ENCODE measurements around the gene KCNJ4. TPM values are rescaled to one million over a fixed set of nuclear protein-coding genes. Genes with fewer than 3 reads are reported as not detected.
A peak's percentile ranks its signal among the peaks of the same experiment; 100 is the strongest.
"Not testable (repeated sequence)": the region's sequence is repeated elsewhere in the genome, so short reads cannot be mapped to it uniquely, and the experiment has no call there.

The KCNJ4 gene
- total RNA-seq, 1 experiment from 2014 or later: 0.45 TPM

- no peak for DNase-seq (ENCODE audit: low read depth)
Observed at GRCh38 chr22:38471237-38471636, 16.2 kb upstream of the KCNJ4 start.

- not testable (repeated sequence) for DNase-seq (ENCODE audit: low read depth)
Observed at GRCh38 chr22:38470179-38470578, 15.2 kb upstream of the KCNJ4 start.

- no peak for DNase-seq (ENCODE audit: low read depth)
Observed at GRCh38 chr22:38469306-38469781, 14.3 kb upstream of the KCNJ4 start.

DNA sequence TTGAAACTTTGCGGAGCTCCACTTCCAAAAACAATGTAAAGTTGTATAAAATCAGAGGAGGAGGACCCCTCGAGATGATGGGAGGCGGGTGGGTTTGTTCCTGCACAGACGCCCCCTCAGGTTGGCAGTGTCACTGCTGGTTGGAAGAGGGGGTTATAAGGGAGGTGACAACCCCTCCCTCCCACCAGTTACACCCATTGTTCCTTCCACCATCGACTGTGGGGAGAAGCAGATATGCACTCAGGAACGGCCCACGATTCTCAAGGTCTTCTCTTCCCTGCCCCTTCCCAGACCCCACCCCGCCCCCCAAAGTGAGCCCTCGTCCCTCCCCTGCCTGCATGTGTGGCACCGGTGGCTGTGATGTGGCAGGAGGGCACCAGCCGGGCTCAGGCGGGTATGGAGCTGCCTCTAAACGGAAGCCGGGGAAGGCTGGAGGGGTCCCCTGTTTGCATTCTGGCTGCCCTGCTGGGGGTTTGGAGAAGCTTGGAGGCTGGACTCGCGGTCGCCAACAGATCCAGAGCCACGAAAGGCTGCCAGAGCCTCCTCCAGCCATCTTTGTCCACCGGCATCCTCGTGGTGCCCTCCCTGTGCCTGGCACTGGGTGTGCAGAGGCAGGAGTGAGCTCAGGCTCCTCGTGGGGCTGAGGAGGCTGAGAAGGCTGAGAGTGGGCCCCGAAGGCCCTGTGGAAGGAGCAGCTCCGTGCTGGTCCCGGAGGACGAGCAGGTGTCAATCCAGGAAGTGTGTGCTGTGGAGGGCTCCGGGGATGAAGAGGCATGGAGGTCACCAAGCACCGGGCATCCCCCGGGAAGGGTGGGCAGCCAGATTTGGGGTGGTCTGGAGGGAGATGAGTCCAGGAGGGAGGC, 13.7 kb upstream of the KCNJ4 start:
- DNase-seq (ENCODE audit: low read depth): no peak

DNA sequence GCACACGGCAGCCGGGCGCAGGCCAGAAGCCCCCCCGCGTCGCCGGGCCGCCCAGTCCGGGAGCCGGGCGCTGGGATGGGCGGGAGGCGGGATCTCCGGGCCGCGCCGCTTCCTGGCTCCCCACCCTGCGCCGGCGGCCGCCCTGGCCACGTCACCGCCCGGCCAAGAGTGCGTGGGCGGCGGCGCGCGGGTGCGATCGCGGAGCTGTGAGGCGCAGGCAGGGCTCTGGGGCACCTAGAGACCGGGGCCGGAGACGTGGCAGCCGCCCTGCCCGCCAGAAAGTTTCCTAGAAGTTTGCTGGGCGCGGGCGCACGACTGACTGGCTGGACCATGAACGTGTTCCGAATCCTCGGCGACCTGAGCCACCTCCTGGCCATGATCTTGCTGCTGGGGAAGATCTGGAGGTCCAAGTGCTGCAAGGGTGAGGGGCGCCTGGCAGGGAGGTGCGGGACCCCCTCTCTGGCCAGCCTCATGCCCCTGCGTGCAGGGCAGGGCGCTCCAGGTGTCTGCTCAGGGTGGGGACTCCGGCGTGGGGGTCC, 13.0 kb upstream of the KCNJ4 start, which contains the start of gene KDELR3:
KDELR3 (plus strand) TSS at position 193 of the 539 bp plus-strand sequence; CDS start at position 331, 138 bp downstream.
- DNase-seq (ENCODE audit: low read depth): peak; percentile 37

DNA sequence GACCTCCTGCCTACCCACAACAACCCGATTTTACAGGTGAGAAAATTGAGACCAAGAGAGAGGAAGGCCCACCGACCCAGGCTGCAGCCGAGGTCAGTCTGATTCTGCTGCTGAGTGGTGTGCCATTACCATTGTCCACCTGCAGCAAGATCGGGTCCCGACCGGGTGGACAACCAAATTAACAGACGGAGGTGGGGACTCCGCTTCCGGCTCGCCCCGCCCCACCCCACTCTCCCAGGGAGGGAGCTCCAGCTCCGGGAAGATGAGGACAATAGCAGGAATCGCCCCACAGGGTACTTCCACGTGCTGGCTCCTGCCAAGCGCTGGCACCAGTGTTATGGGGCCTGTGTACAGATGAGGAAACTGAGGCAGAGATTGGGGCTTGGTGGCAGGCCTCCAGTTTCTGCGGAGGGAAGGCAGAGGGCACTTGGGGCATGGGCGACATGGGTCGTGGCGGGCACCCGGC, 12.5 kb upstream of the KCNJ4 start:
- DNase-seq (ENCODE audit: low read depth): no peak

- no peak for DNase-seq (ENCODE audit: low read depth)
Observed at GRCh38 chr22:38465673-38466490, 10.9 kb upstream of the KCNJ4 start.

DNA sequence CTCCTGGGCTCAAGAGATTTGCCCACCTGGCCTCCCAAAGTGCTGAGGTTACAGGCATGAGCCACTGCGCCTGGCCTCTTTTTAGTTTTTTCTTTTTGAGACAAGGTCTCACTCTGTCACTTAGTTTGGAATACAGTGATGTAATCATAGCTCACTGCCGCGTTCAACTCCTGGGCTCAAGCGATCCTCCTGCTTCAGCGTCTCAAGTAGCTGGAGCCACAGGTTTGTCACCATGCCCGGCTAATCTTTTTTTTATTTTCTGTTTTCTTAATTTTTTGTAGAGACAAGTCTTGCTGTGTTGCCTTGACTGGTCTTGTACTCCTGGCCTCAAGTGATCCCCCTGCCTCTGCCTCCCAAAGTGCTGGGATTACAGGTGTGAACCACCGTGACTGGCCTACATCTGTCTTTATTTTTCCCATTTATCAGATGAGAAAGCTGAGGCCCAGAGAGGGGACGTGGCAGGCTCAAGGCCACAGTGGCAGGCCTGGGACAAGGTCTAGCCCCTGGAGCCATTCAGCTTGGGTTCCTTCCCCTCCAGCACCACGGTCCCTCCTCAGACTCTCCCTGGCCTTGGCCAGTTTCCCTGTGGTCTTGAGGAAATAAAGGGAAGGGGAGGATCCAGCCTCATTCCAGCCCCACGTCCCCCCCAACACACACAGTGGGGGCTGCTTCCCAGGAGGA, 10.1 kb upstream of the KCNJ4 start:
- DNase-seq (ENCODE audit: low read depth): no peak

GRCh38 chr22:38462960-38463784, 8.2 kb upstream of the KCNJ4 start:
- DNase-seq (ENCODE audit: low read depth): no peak

DNA sequence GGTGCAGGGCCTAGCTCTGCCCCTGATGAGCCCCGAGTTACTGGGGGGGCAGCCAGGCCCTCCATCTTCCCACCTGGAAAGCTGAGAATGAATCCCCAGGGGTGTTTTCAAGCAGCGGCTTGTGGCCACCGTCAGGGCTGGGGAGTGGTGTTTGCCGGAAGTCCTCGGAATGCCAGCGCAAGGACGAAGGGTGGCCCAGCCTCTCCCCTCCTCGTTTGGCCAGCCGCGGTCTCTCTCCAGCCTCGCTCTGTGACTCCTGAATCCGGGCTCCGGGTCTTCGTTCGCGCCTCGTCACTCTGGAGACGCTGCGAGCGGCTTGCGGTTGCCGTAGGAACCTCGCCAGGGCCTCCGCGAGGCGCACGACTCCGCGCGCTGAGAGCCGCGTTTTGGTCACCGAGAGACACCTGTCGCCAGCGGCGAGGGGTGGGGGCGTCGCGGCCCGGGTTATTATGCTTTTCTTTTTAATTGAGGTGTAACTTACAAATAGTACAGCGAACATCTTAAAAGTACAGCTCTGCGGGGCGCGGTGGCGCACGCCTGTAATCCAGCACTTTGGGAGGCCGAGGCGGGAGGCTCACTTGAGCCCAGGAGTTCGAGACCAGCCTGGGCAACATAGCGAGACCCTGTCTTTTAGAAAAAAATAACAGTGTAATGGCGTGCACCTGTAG, 6.5 kb upstream of the KCNJ4 start:
- peak; percentile 62 for DNase-seq (ENCODE audit: low read depth)

- DNase-seq (ENCODE audit: low read depth): no peak
Observed at GRCh38 chr22:38461057-38461413, 6.0 kb upstream of the KCNJ4 start.

DNA sequence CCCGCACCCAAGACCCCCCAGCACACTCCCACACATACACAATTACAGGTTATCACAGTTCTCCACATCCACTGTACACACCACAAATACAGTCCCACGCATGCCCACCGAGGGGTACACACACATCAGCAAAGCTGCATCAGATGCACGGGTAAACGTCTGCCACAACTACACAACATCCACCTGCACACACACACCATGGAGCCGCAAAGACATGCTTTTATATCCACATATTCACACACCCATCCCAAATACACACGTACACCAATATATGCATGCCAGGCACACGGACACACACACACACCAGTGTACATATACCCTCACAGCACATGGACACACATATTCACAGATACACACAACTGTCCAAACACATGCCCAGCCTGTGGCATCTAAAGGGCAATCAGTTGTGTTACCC, 5.4 kb upstream of the KCNJ4 start:
- DNase-seq (ENCODE audit: low read depth): no peak

DNA sequence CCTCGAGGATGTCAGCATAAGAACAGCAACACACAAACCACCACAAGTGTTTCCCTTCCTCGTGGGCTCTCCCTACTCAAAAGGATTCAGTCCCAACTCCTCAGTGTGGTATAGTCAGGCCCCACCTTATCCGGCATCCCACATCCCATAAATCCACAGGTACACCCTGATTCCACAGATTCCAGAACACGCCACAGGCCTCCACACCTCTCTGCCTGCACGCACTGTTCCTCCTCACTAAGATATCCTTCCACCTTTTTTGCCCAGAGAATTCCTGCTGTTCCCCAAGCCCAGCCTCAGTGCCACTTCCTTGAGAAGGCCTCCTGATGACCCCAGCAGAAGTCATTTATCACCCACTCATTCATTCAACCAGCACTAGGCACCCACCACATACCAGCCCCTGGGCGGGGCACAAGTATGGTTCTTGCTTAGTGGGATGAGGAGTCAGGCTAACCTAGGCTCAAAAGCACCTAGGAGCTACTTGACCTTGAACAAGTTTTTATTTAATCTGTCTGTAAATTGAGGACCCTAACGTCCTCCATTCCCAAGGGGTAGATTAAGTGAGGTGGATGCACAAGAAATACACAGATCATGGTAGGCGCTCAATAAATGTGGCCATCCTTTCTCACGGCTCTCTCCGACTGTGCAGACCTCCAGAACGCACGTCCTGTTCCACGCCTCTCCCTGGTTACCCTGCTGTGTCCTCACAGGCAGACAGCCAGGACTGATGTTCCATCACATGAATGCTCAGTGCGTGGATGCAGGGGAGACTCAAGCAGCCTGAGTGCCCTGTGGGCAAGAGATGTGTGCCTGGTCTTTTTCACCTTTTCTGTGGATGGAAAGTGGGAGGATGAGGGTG, 2.1 kb upstream of the KCNJ4 start:
- no peak for DNase-seq (ENCODE audit: low read depth)

- no peak for DNase-seq (ENCODE audit: low read depth)
Observed at GRCh38 chr22:38456272-38456835, 1.4 kb upstream of the KCNJ4 start.

DNA sequence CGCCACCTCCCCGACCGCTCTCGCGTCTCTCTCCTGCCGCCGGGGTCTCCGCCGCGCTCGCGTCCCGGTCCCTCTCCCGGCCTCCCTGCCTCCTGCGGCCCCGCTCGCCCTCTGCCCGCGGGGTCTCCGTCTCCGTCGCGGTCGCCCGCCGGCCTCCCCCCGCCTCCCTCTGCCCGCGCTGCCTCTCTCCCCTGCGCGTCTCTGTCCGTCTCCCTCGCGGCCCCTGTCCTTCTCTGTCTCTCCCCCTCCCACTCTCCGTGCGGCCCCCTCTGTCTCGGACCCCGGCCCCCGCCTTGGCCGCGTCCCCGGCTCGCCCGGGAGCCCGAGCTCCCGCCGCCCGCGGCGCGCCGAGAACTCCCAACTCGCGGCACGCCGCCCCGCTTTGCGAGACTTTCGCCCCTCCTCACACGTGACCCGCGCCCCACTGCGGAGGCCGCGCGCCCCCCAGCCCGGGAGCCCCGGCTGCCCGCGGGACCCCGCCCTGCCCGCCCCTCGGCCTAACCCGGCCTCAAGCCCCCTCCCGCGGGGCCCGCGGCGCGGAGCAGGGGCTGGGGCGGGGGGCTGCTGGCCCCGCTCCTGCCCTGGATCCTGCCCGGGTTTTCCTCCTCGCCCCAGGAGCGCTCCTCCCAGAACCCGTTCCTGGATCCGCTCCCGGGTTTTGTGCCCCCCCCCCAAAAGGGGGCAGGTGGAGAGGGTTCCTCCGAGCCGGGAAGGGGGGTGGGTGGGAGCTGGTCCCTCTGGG, 702 bp upstream of the KCNJ4 start:
- no peak for DNase-seq (ENCODE audit: low read depth)

- DNase-seq (ENCODE audit: low read depth): no peak
Observed at GRCh38 chr22:38454353-38455075, 485 bp downstream of the KCNJ4 start.

DNA sequence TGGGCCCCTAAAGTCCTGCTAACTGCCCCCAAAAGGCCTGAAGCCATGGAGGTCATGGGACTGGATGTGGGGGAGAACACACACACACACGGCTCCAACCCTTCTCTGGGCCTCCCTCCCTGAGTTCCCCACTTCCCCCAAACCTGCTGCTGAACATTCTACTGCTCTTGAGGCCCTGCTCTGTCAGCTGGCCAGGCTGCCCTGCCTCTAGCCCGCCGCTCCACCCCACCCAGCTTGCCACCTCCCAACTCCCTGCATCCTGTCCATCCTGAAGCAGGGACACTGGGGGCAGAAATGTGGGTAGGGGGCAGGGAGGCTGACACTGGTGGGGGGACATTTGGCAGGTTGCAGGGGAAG, 1.0 kb downstream of the KCNJ4 start:
- no peak for DNase-seq (ENCODE audit: low read depth)
